Hepatocyte (in vitro differentiated cells): Measurements from ENCODE around the gene CHMP4B.

Experiments
- EZH2 ChIP-seq: fragments of 200-600 bp; sonication (generic); IDR thresholded peaks from 2 replicates; pipeline ENCODE4 v1.6.1; 2016; ENCODE audit warnings: antibody characterized with exemption, mild to moderate bottlenecking, borderline replicate concordance
- TF ChIP-seq, protein P1 (sequence below): fragments of 200-600 bp; sonication (generic); IDR thresholded peaks from 2 replicates; pipeline ENCODE4 v1.5.1; 2016; ENCODE audit warnings: antibody characterized with exemption, mild to moderate bottlenecking; ENCODE audit not compliant: poor library complexity

- TF ChIP-seq, protein P1, sequence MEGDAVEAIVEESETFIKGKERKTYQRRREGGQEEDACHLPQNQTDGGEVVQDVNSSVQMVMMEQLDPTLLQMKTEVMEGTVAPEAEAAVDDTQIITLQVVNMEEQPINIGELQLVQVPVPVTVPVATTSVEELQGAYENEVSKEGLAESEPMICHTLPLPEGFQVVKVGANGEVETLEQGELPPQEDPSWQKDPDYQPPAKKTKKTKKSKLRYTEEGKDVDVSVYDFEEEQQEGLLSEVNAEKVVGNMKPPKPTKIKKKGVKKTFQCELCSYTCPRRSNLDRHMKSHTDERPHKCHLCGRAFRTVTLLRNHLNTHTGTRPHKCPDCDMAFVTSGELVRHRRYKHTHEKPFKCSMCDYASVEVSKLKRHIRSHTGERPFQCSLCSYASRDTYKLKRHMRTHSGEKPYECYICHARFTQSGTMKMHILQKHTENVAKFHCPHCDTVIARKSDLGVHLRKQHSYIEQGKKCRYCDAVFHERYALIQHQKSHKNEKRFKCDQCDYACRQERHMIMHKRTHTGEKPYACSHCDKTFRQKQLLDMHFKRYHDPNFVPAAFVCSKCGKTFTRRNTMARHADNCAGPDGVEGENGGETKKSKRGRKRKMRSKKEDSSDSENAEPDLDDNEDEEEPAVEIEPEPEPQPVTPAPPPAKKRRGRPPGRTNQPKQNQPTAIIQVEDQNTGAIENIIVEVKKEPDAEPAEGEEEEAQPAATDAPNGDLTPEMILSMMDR: no peak
- no peak for TF ChIP-seq EZH2
These were observed 1.2 kb downstream of the CHMP4B start for GRCh38 chr20:33812152-33812849.
